ENCODE measurements around the gene L3MBTL4. TPM values are rescaled to one million over a fixed set of nuclear protein-coding genes. Genes with fewer than 3 reads are reported as not detected.

Gene L3MBTL4
- total and polyA plus RNA-seq, 4 donors: 2.3 to 15.0 (median 5.0) TPM

GRCh38 chr18:6159426-6159825 lies 255.3 kb downstream of the L3MBTL4 start:
- no peaks in the 10 kb centered on the region for H3K27me3 ChIP-seq (ENCODE audit: control insufficient read depth in 4 of 4, insufficient read depth in 4 of 4, low read length in 3 of 4)
- peaks cover 0 to 3% (median 0%) of the 10 kb centered on the region in 4 donors for H3K36me3 ChIP-seq (ENCODE audit: control insufficient read depth in 4 of 4, insufficient read depth in 3 of 4, low read depth in 1 of 4, low read length in 3 of 4)
- peak overlapping the region; percentile 80 to 88 for H3K27ac ChIP-seq (ENCODE audit: low read depth in 1 of 2, low read length in 2 of 2)
- no peak overlapping the region for H3K4me3 ChIP-seq (ENCODE audit: low read depth in 1 of 3, low read length in 3 of 3)
- DNase-seq (ENCODE audit: low spot score): no peak
- 97% methylated on average over 7 of the region's 7 CpGs for WGBS
- H3K9me3 ChIP-seq (ENCODE audit: control insufficient read depth in 4 of 4, low read length in 3 of 4): no peaks in the 10 kb centered on the region
- TF ChIP-seq CTCF (IDR thresholded peaks at IDR 0.05; ENCODE audit: low read depth, low read length, missing input control) (no peak), HNF4A (conservative IDR thresholded peaks at IDR 0.05) (no peak), FOXA2 (IDR thresholded peaks at IDR 0.05) (no peak), FOXA1 (IDR thresholded peaks at IDR 0.05) (no peak), TAF1 (conservative IDR thresholded peaks at IDR 0.05) (no peak)
- peaks cover 2 to 7% (median 5%) of the 10 kb centered on the region in 4 donors for H3K4me1 ChIP-seq (ENCODE audit: control insufficient read depth in 4 of 4, insufficient read depth in 4 of 4, low read length in 3 of 4)
- no peak overlapping the region for H3K9ac ChIP-seq (ENCODE audit: low read depth in 1 of 2, low read length in 2 of 2)

- TF ChIP-seq EGR1 (IDR thresholded peaks at IDR 0.05; ENCODE audit: low read depth in 2 of 2) (no peak), YY1 (IDR thresholded peaks at IDR 0.05) (no peak), JUND (IDR thresholded peaks at IDR 0.05) (no peak), REST (IDR thresholded peaks at IDR 0.05) (no peak), FOXA1 (IDR thresholded peaks at IDR 0.05) (no peak), CTCF (IDR thresholded peaks at IDR 0.05; ENCODE audit: low read depth, low read length, missing input control) (no peak), RXRA (IDR thresholded peaks at IDR 0.05) (no peak), HNF4G (IDR thresholded peaks at IDR 0.05) (no peak), SP1 (IDR thresholded peaks at IDR 0.05) (no peak)
- 95% methylated on average over 3 of the region's 3 CpGs for WGBS
Observed at GRCh38 chr18:6158958-6159357, 255.8 kb downstream of the L3MBTL4 start.

More at GRCh38 chr18:6158958-6159357, 255.8 kb downstream of the L3MBTL4 start:
- Histone ChIP-seq H3K4me1 (ENCODE audit: control insufficient read depth in 4 of 4, insufficient read depth in 4 of 4, low read length in 3 of 4) (peaks cover 2 to 7% (median 5%) of the 10 kb centered on the region in 4 donors), H3K36me3 (ENCODE audit: control insufficient read depth in 4 of 4, insufficient read depth in 3 of 4, low read depth in 1 of 4, low read length in 3 of 4) (peaks cover 0 to 3% (median 0%) of the 10 kb centered on the region in 4 donors), H3K27me3 (ENCODE audit: control insufficient read depth in 4 of 4, insufficient read depth in 4 of 4, low read length in 3 of 4) (no peaks in the 10 kb centered on the region), H3K27ac (ENCODE audit: low read depth in 1 of 2, low read length in 2 of 2) (no peak overlapping the region), H3K4me3 (ENCODE audit: low read depth in 1 of 3, low read length in 3 of 3) (no peak overlapping the region), H3K9ac (ENCODE audit: low read depth in 1 of 2, low read length in 2 of 2) (no peak overlapping the region), H3K9me3 (ENCODE audit: control insufficient read depth in 4 of 4, low read length in 3 of 4) (no peaks in the 10 kb centered on the region)
- no peak for DNase-seq (ENCODE audit: low spot score)

Measured in liver (tissue), 9 donors.